IMR-90 (cell line): ENCODE measurements around the gene GPR179. TPM values are rescaled to one million over a fixed set of nuclear protein-coding genes. Genes with fewer than 3 reads are reported as not detected.
A peak's percentile ranks its signal among the peaks of the same experiment; 100 is the strongest.

Experiments used
- ATAC-seq: fragments of 200-7000 bp; cut with Tn5 transposase; 2 replicates; pipeline ENCODE4 v1.9.1; 2020; ENCODE audit warnings: low read depth, mild to moderate bottlenecking, moderate library complexity
- BruUV-seq: library from RNA; stranded (reverse); fragments of 400-500 nt; replicated peaks from 2 replicates; lab custom pipeline; 2021; lab: Mats Ljungman, UMichigan
- CTCF ChIA-PET: fragments of 300-600 bp; formaldehyde crosslinking; extraction: SDS; loops from one replicate; lab custom pipeline; 2021; ENCODE audit warnings: antibody characterized with exemption; lab: Yijun Ruan, JAX
- POLR2A ChIA-PET: fragments of 300-600 bp; sonication (Branson Sonifier 250); formaldehyde crosslinking; loops from one replicate; lab custom pipeline; 2022; ENCODE audit warnings: antibody characterized with exemption; ENCODE audit not compliant: unreplicated experiment; lab: Charles Lee
- DNase-seq: peaks from one replicate; pipeline ENCODE4 v3.0.0; 2013
- H2AFZ ChIP-seq: replicated peaks from 2 replicates; pipeline ENCODE3; 2013; ENCODE audit warnings: low read length, mild to moderate bottlenecking; ENCODE audit not compliant: poor library complexity
- H2AK5ac ChIP-seq: 2 replicates; pipeline ENCODE4 v1.6.1; 2013; ENCODE audit warnings: low read depth, low read length, inconsistent platforms
- H2AK9ac ChIP-seq: replicated peaks from 2 replicates; pipeline ENCODE3; 2013; ENCODE audit warnings: mild to moderate bottlenecking, low read depth, low read length, moderate library complexity; ENCODE audit not compliant: poor library complexity
- H2BK120ac ChIP-seq: 2 replicates; pipeline ENCODE4 v1.6.1; 2013; ENCODE audit warnings: low read depth, low read length, inconsistent platforms
- H2BK15ac ChIP-seq: 3 replicates; pipeline ENCODE4 v1.6.1; 2013; ENCODE audit warnings: low read depth, low read length, inconsistent platforms
- H2BK20ac ChIP-seq: 2 replicates; pipeline ENCODE4 v1.6.1; 2013; ENCODE audit warnings: low read depth, mild to moderate bottlenecking, inconsistent platforms, low read length, moderate library complexity
- H2BK5ac ChIP-seq: 2 replicates; pipeline ENCODE4 v1.6.1; 2013; ENCODE audit warnings: mild to moderate bottlenecking, low read depth, low read length, inconsistent platforms; ENCODE audit not compliant: poor library complexity, severe bottlenecking
- H3K14ac ChIP-seq: replicated peaks from 2 replicates; pipeline ENCODE4 v1.6.1; 2013; ENCODE audit warnings: low read depth, low read length, inconsistent platforms
- H3K18ac ChIP-seq: 2 replicates; pipeline ENCODE4 v1.6.1; 2013; ENCODE audit warnings: low read depth, low read length, control low read depth
- H3K23ac ChIP-seq: 2 replicates; pipeline ENCODE4 v1.6.1; 2013; ENCODE audit warnings: low read depth, low read length, inconsistent platforms
- H3K27ac ChIP-seq: 2 replicates; pipeline ENCODE4 v1.5.1; 2013; ENCODE audit warnings: mild to moderate bottlenecking, control low read depth, low read length; ENCODE audit not compliant: insufficient read depth
- H3K27me3 ChIP-seq: 2 replicates; pipeline ENCODE4 v1.6.1; 2013; ENCODE audit warnings: low read length; ENCODE audit not compliant: control insufficient read depth, insufficient read depth
- H3K36me3 ChIP-seq: 2 replicates; pipeline ENCODE4 v1.6.1; 2013; ENCODE audit warnings: low read length, mixed read lengths; ENCODE audit not compliant: control insufficient read depth, insufficient read depth
- H3K4ac ChIP-seq: 2 replicates; pipeline ENCODE4 v1.6.1; 2013; ENCODE audit warnings: low read depth, low read length, inconsistent platforms
- H3K4me1 ChIP-seq: 2 replicates; pipeline ENCODE4 v1.6.1; 2013; ENCODE audit warnings: low read length, mixed read lengths; ENCODE audit not compliant: control insufficient read depth, insufficient read depth
- H3K4me2 ChIP-seq: 2 replicates; pipeline ENCODE4 v1.6.1; 2013; ENCODE audit warnings: low read depth, mild to moderate bottlenecking, control low read depth, low read length, moderate library complexity
- H3K4me3 ChIP-seq: 2 replicates; pipeline ENCODE4 v1.5.1; 2013; ENCODE audit warnings: low read depth, mild to moderate bottlenecking, control low read depth, low read length, moderate library complexity; ENCODE audit not compliant: insufficient read depth
- H3K56ac ChIP-seq: 2 replicates; pipeline ENCODE4 v1.6.1; 2013; ENCODE audit warnings: low read length, inconsistent platforms; ENCODE audit not compliant: insufficient read depth; ENCODE audit errors: extremely low read depth
- H3K79me1 ChIP-seq, 2 experiments: 2 replicates each; pipeline ENCODE4 v1.6.1; 2013; ENCODE audit warnings: low read length in 2 of 2, inconsistent platforms in 1 of 2, low read depth in 1 of 2
- H3K9ac ChIP-seq: 2 replicates; pipeline ENCODE4 v1.6.1; 2013; ENCODE audit warnings: low read depth, low read length, control low read depth
- H3K9me1 ChIP-seq: 2 replicates; pipeline ENCODE4 v1.6.1; 2013; ENCODE audit warnings: low read length, inconsistent platforms; ENCODE audit not compliant: insufficient read depth
- H3K9me3 ChIP-seq: 2 replicates; pipeline ENCODE4 v1.6.1; 2013; ENCODE audit warnings: low read length; ENCODE audit not compliant: control insufficient read depth, insufficient read depth
- H4K20me1 ChIP-seq: 2 replicates; pipeline ENCODE4 v1.6.1; 2013; ENCODE audit warnings: low read length, inconsistent platforms; ENCODE audit not compliant: insufficient read depth
- H4K5ac ChIP-seq: 2 replicates; pipeline ENCODE4 v1.6.1; 2013; ENCODE audit warnings: mild to moderate bottlenecking, low read depth, low read length, control low read depth
- H4K8ac ChIP-seq, 2 experiments: 2 replicates each; pipeline ENCODE4 v1.6.1; 2013; ENCODE audit warnings: low read depth in 2 of 2, low read length in 2 of 2, control low read depth in 1 of 2, inconsistent platforms in 1 of 2
- H4K91ac ChIP-seq: 2 replicates; pipeline ENCODE4 v1.6.1; 2013; ENCODE audit warnings: low read depth, low read length, inconsistent platforms; ENCODE audit not compliant: insufficient read depth
- BHLHE40 ChIP-seq: fragments of 150-350 bp; IDR thresholded peaks from 2 replicates; pipeline ENCODE4 v1.6.1; 2016; ENCODE audit warnings: mild to moderate bottlenecking, low read depth, low read length
- CEBPB ChIP-seq: IDR thresholded peaks from 2 replicates; pipeline ENCODE4 v1.6.1; 2012; ENCODE audit warnings: low read depth, low read length, improper control_type of control experiment
- CHD1 ChIP-seq: IDR thresholded peaks from 2 replicates; pipeline ENCODE4 v1.6.1; 2012; ENCODE audit warnings: low read depth, low read length, improper control_type of control experiment
- CTCF ChIP-seq: conservative IDR thresholded peaks from 2 replicates; pipeline ENCODE4 v1.5.1; 2012; ENCODE audit warnings: mild to moderate bottlenecking, low read depth, low read length, improper control_type of control experiment
- ELK1 ChIP-seq: fragments of 150-350 bp; IDR thresholded peaks from 2 replicates; pipeline ENCODE4 v1.6.1; 2016; ENCODE audit warnings: low read depth, mild to moderate bottlenecking, low read length, moderate library complexity, borderline replicate concordance
- MAFK ChIP-seq: IDR thresholded peaks from 2 replicates; pipeline ENCODE4 v1.6.1; 2012; ENCODE audit warnings: low read depth, low read length, improper control_type of control experiment
- MAZ ChIP-seq: IDR thresholded peaks from 2 replicates; pipeline ENCODE4 v1.6.1; 2012; ENCODE audit warnings: low read depth, mild to moderate bottlenecking, low read length, improper control_type of control experiment, moderate library complexity, borderline replicate concordance
- MXI1 ChIP-seq: IDR thresholded peaks from 2 replicates; pipeline ENCODE4 v1.6.1; 2012; ENCODE audit warnings: low read depth, mild to moderate bottlenecking, low read length, moderate library complexity, borderline replicate concordance
- NFE2L2 ChIP-seq: fragments of 150-350 bp; IDR thresholded peaks from 2 replicates; pipeline ENCODE4 v1.6.1; 2016; ENCODE audit warnings: low read depth, mild to moderate bottlenecking, low read length
- POLR2A ChIP-seq: IDR thresholded peaks from 2 replicates; pipeline ENCODE4 v1.6.1; 2012; ENCODE audit warnings: mild to moderate bottlenecking, low read depth, low read length
- RAD21 ChIP-seq: IDR thresholded peaks from 2 replicates; pipeline ENCODE4 v1.6.1; 2012; ENCODE audit warnings: low read length, improper control_type of control experiment
- RCOR1 ChIP-seq: IDR thresholded peaks from 2 replicates; pipeline ENCODE4 v1.6.1; 2012; ENCODE audit warnings: mild to moderate bottlenecking, low read length, improper control_type of control experiment; ENCODE audit not compliant: insufficient replicate concordance
- RFX5 ChIP-seq: IDR thresholded peaks from 2 replicates; pipeline ENCODE4 v1.8.0; 2012; ENCODE audit warnings: low read depth, mild to moderate bottlenecking, low read length, moderate library complexity
- SMC3 ChIP-seq: fragments of 150-350 bp; IDR thresholded peaks from 2 replicates; pipeline ENCODE4 v1.6.1; 2016; ENCODE audit warnings: low read depth, mild to moderate bottlenecking, antibody characterized with exemption, low read length, moderate library complexity
- USF2 ChIP-seq: fragments of 150-350 bp; IDR thresholded peaks from 2 replicates; pipeline ENCODE4 v1.6.1; 2017; ENCODE audit warnings: mild to moderate bottlenecking, antibody characterized with exemption, low read length, low read depth
- WGBS, 2 experiments: methylation state at CpG; one replicate each; pipeline versions ENCODE4 v1.1.5 to v1.1.7; 2013; ENCODE audit warnings: missing lambda C conversion rate in 2 of 2; ENCODE audit not compliant: insufficient read length in 1 of 2; ENCODE audit errors: extremely low coverage in 2 of 2; 5-methylcytosine and 5-hydroxymethylcytosine counted together
- dilution Hi-C: fragments of 300-500 bp; cut with HindIII; formaldehyde crosslinking; loops from one replicate; pipeline ENCODE4 v1.14.3; 2018; ENCODE audit warnings: low sequenced_read_pairs; ENCODE audit not compliant: unreplicated experiment
- in situ Hi-C: fragments of 300-500 bp; cut with MboI; formaldehyde crosslinking; loops from 3 replicates; pipeline ENCODE4 v1.14.3; 2019; ENCODE audit warnings: low sequenced_read_pairs, inconsistent platforms, mixed read lengths
- intact Hi-C: fragments of 100-400 bp; cut with micrococcal nuclease; formaldehyde crosslinking; loops from 2 replicates; pipeline ENCODE4 v1.10.0; 2022
- polyA plus RNA-seq, 3 experiments: library from polyadenylated mRNA; depleted of rRNA; stranded (reverse); fragments of >200 nt; gene quantifications; 2 replicates each; pipeline ENCODE4 v1.2.3, GENCODE V29; 2012; ENCODE audit warnings: low replicate concordance in 1 of 3
- total RNA-seq: library from RNA; depleted of rRNA; stranded (reverse); fragments of >200 nt; gene quantifications from 2 replicates; pipeline ENCODE4 v1.2.3, GENCODE V29; 2012

The GPR179 gene
- total and polyA plus RNA-seq, 2 of the 4 experiments (the other 2 are of a cell fraction), result not detected

- Histone ChIP-seq H3K23ac (no peak overlapping the region; the same call in 1 of the 2 replicates), H3K9me1 (0 out of 2 replicates have a peak, but pooled peaks cover under 1% of the 10 kb centered on the region), H3K56ac (no peak overlapping the region), H3K9me3 (no peaks in the 10 kb centered on the region), H2AFZ (no peak overlapping the region), H3K4ac (no peak overlapping the region), H2AK5ac (no peak overlapping the region), H3K79me1 (no peaks in the 10 kb centered on the region), H3K4me1 (no peaks in the 10 kb centered on the region), H4K8ac (no peak overlapping the region), H4K5ac (no peak overlapping the region), H3K36me3 (no peaks in the 10 kb centered on the region), H4K91ac (no peak overlapping the region), H3K4me3 (no peak overlapping the region), H3K27me3 (peaks cover 50% of the 10 kb centered on the region), H2AK9ac (peak overlapping the region; percentile 50), H2BK5ac (no peak overlapping the region), H3K18ac (no peak overlapping the region), H2BK20ac (no peak overlapping the region), H3K14ac (no peak overlapping the region), H3K27ac (no peak overlapping the region), H3K9ac (no peak overlapping the region), H4K20me1 (no peaks in the 10 kb centered on the region; the same call in 1 of the 2 replicates), H2BK120ac (no peak overlapping the region), H3K4me2 (no peak overlapping the region), H2BK15ac (no peak overlapping the region)
- TF ChIP-seq MXI1, result no peak
- TF ChIP-seq POLR2A, result no peak
- no peak for TF ChIP-seq MAFK
- no peak for TF ChIP-seq ELK1
- TF ChIP-seq CTCF, result no peak
- no peak for TF ChIP-seq NFE2L2
- no peak for TF ChIP-seq RFX5
- no peak for TF ChIP-seq USF2
- no peak for TF ChIP-seq CHD1
- TF ChIP-seq RCOR1, result no peak
- no peak for TF ChIP-seq SMC3
- TF ChIP-seq CEBPB, result no peak
- TF ChIP-seq MAZ, result no peak
- no peak for TF ChIP-seq BHLHE40
- TF ChIP-seq RAD21, result no peak
- POLR2A ChIA-PET, result no interaction called here
- in situ Hi-C loops, result no loop called here
- CTCF ChIA-PET, result interaction anchor here (1.1 to 1.2 kb wide), 2 partner anchors 10 to 73 kb away, joined by 3 to 10 read pairs; partner anchors contain the start of gene SOCS7
- intact Hi-C loops, result no loop called here
- BruUV-seq, result no TSS peak
- dilution Hi-C loops, result no loop called here
- 86% methylated on average over 1 of the region's 5 CpGs; no CpG with 5 or more reads in 1 of the 2 experiments for WGBS, 2 experiments
- DNase-seq (no peak), ATAC-seq (peak; percentile 24; the same call in 1 of the 2 replicates)
These were observed 2.6 kb downstream of the GPR179 start for GRCh38 chr17:38341035-38341721.
